GM23338 (cell line): ENCODE measurements around the gene PDE4D.

Source experiments
- CREB1 ChIP-seq: fragments of 250-450 bp; sonication (Bioruptor Pico); IDR thresholded peaks from 2 replicates; pipeline ENCODE4 v1.5.0; 2020; ENCODE audit warnings: low read depth, mild to moderate bottlenecking, moderate library complexity
- CTCF ChIP-seq, 2 experiments: fragments of 200-600 bp in 1 of 2; sonication (generic) in 1 of 2; conservative IDR thresholded peaks; 2 replicates each; pipeline versions ENCODE4 v1.5.1 to v1.6.1; 2016 to 2017; ENCODE audit warnings: antibody characterized with exemption in 2 of 2, low read depth in 2 of 2, mild to moderate bottlenecking in 2 of 2, moderate library complexity in 1 of 2
- ETS1 ChIP-seq: IDR thresholded peaks from 2 replicates; pipeline ENCODE4 v1.6.1; 2016; ENCODE audit warnings: antibody characterized with exemption
- EZH2 ChIP-seq: fragments of 200-600 bp; sonication (generic); IDR thresholded peaks from one replicate; pipeline ENCODE4 v1.8.0; 2017; ENCODE audit warnings: antibody characterized with exemption, mild to moderate bottlenecking, low read depth; ENCODE audit not compliant: unreplicated experiment
- EZH2phosphoT487 ChIP-seq: fragments of 200-600 bp; sonication (generic); IDR thresholded peaks from one replicate; pipeline ENCODE4 v1.8.1; 2018; ENCODE audit warnings: antibody characterized with exemption; ENCODE audit not compliant: unreplicated experiment
- JUNB ChIP-seq: IDR thresholded peaks from one replicate; pipeline ENCODE4 v1.6.1; 2016; ENCODE audit warnings: antibody characterized with exemption; ENCODE audit not compliant: unreplicated experiment
- POLR2AphosphoS5 ChIP-seq: IDR thresholded peaks from 2 replicates; pipeline ENCODE4 v1.6.1; 2016; ENCODE audit warnings: antibody characterized with exemption, low read depth
- REST ChIP-seq: IDR thresholded peaks from one replicate; pipeline ENCODE4 v1.6.1; 2018; ENCODE audit warnings: antibody characterized with exemption; ENCODE audit not compliant: unreplicated experiment
- STAT1 ChIP-seq: IDR thresholded peaks from one replicate; pipeline ENCODE4 v1.6.1; 2016; ENCODE audit warnings: antibody characterized with exemption; ENCODE audit not compliant: unreplicated experiment

GRCh38 chr5:59471463-59471862, 422.1 kb downstream of the PDE4D start:
- TF ChIP-seq CTCF (conservative IDR thresholded peaks at IDR 0.05; ENCODE audit: low read depth in 2 of 2): no peak
- TF ChIP-seq POLR2AphosphoS5: no peak
- no peak for TF ChIP-seq EZH2
- no peak for TF ChIP-seq EZH2phosphoT487
- no peak for TF ChIP-seq CREB1
- TF ChIP-seq REST: no peak
- no peak for TF ChIP-seq ETS1
- TF ChIP-seq JUNB: no peak
- no peak for TF ChIP-seq STAT1
